ENCODE measurements around the gene HS3ST6. TPM values are rescaled to one million over a fixed set of nuclear protein-coding genes. Genes with fewer than 3 reads are reported as not detected.
A peak's percentile ranks its signal among the peaks of the same experiment; 100 is the strongest.

HS3ST6 gene
- total and polyA plus RNA-seq, 9 of the 15 experiments (the other 6 are each of a cell fraction or from before 2014, with no cell fraction given): not detected

DNA sequence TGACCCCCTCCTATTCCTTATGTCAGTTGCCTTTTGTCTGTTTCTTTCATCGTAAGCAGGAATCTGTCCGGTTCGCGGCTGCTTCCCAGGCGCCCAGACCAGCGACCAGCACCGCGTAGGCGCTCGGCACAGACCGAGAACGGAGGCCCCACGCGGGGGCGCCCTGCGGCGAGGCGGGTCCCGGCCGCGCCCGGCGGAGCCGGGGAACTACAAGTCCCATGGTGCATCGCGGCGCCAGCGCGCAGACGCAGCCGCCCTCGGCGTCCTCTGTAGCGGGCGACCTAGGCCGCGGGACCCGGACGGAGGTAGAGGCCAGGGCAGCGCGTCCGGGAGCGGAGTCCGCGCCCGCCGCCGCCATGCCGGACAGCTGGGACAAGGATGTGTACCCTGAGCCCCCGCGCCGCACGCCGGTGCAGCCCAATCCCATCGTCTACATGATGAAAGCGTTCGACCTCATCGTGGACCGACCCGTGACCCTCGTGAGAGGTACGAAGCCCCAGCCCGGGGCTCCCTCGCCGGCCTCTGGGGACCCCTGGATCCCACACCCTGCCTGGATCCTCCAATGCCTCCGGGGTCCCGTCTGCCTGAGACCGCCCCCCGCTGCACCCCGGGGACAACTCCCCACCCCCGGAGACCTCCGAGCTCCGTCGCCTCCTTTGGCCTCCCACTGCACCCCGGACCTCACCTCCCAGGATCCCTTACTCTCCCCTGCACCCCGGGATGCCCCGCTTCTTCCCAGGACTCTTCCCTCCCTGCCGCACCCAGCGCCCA lies 41.2 kb upstream of the HS3ST6 start, which contains the start of gene NDUFB10 (continued):
- TF ChIP-seq ZFP36 (IDR thresholded peaks at IDR 0.05; ENCODE audit: low read depth, low read length, partially characterized antibody) (peak; percentile 17), U2AF1 (optimal IDR thresholded peaks at IDR 0.05; ENCODE audit: low read depth, low read length) (peak; percentile 89), PHF8 (IDR thresholded peaks at IDR 0.05; ENCODE audit: borderline replicate concordance, low read length) (peak; percentile 97; the same call in 1 of the 2 replicates), FOXM1 (IDR thresholded peaks at IDR 0.05; ENCODE audit: low read depth) (no peak), FOXM1 (CRISPR knock-in tag; IDR thresholded peaks at IDR 0.05; ENCODE audit: low read depth) (peak; percentile 89; the same call in 1 of the 2 replicates), SMC3 (conservative IDR thresholded peaks at IDR 0.05; ENCODE audit: insufficient read depth, low read depth, low read length) (peak; percentile 55), GABPB1 (CRISPR knock-in tag; IDR thresholded peaks at IDR 0.05) (peak; percentile 83), GABPA (tag; conservative IDR thresholded peaks at IDR 0.05; ENCODE audit: low read depth) (peak; percentile 65), EGR1 (conservative IDR thresholded peaks at IDR 0.05) (peak; percentile 77), L3MBTL2 (IDR thresholded peaks at IDR 0.05) (peak; percentile 81), RBM25 (IDR thresholded peaks at IDR 0.05; ENCODE audit: low read depth, low read length, severe bottlenecking) (peak; percentile 61), XRCC5 (IDR thresholded peaks at IDR 0.05; ENCODE audit: low read depth, low read length) (peak; percentile 86; the same call in 1 of the 2 replicates), SIRT6 (IDR thresholded peaks at IDR 0.05; ENCODE audit: low read depth, low read length) (no peak), ZNF41 (CRISPR knock-in tag; conservative IDR thresholded peaks at IDR 0.05) (no peak), ZC3H8 (IDR thresholded peaks at IDR 0.05) (no peak)
- TF ChIP-seq, protein P1, sequence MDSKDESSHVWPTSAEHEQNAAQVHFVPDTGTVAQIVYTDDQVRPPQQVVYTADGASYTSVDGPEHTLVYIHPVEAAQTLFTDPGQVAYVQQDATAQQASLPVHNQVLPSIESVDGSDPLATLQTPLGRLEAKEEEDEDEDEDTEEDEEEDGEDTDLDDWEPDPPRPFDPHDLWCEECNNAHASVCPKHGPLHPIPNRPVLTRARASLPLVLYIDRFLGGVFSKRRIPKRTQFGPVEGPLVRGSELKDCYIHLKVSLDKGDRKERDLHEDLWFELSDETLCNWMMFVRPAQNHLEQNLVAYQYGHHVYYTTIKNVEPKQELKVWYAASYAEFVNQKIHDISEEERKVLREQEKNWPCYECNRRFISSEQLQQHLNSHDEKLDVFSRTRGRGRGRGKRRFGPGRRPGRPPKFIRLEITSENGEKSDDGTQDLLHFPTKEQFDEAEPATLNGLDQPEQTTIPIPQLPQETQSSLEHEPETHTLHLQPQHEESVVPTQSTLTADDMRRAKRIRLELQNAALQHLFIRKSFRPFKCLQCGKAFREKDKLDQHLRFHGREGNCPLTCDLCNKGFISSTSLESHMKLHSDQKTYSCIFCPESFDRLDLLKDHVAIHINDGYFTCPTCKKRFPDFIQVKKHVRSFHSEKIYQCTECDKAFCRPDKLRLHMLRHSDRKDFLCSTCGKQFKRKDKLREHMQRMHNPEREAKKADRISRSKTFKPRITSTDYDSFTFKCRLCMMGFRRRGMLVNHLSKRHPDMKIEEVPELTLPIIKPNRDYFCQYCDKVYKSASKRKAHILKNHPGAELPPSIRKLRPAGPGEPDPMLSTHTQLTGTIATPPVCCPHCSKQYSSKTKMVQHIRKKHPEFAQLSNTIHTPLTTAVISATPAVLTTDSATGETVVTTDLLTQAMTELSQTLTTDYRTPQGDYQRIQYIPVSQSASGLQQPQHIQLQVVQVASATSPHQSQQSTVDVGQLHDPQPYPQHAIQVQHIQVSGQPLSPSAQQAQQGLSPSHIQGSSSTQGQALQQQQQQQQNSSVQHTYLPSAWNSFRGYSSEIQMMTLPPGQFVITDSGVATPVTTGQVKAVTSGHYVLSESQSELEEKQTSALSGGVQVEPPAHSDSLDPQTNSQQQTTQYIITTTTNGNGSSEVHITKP (IDR thresholded peaks at IDR 0.05; ENCODE audit: partially characterized antibody): peak; percentile 16
- TF ChIP-seq, protein P2, sequence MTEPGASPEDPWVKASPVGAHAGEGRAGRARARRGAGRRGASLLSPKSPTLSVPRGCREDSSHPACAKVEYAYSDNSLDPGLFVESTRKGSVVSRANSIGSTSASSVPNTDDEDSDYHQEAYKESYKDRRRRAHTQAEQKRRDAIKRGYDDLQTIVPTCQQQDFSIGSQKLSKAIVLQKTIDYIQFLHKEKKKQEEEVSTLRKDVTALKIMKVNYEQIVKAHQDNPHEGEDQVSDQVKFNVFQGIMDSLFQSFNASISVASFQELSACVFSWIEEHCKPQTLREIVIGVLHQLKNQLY (CRISPR knock-in tag; conservative IDR thresholded peaks at IDR 0.05): no peak
- TF ChIP-seq, protein P3, sequence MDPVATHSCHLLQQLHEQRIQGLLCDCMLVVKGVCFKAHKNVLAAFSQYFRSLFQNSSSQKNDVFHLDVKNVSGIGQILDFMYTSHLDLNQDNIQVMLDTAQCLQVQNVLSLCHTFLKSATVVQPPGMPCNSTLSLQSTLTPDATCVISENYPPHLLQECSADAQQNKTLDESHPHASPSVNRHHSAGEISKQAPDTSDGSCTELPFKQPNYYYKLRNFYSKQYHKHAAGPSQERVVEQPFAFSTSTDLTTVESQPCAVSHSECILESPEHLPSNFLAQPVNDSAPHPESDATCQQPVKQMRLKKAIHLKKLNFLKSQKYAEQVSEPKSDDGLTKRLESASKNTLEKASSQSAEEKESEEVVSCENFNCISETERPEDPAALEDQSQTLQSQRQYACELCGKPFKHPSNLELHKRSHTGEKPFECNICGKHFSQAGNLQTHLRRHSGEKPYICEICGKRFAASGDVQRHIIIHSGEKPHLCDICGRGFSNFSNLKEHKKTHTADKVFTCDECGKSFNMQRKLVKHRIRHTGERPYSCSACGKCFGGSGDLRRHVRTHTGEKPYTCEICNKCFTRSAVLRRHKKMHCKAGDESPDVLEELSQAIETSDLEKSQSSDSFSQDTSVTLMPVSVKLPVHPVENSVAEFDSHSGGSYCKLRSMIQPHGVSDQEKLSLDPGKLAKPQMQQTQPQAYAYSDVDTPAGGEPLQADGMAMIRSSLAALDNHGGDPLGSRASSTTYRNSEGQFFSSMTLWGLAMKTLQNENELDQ (CRISPR knock-in tag; IDR thresholded peaks at IDR 0.05; ENCODE audit: borderline replicate concordance): no peak
- TF ChIP-seq, protein P4, sequence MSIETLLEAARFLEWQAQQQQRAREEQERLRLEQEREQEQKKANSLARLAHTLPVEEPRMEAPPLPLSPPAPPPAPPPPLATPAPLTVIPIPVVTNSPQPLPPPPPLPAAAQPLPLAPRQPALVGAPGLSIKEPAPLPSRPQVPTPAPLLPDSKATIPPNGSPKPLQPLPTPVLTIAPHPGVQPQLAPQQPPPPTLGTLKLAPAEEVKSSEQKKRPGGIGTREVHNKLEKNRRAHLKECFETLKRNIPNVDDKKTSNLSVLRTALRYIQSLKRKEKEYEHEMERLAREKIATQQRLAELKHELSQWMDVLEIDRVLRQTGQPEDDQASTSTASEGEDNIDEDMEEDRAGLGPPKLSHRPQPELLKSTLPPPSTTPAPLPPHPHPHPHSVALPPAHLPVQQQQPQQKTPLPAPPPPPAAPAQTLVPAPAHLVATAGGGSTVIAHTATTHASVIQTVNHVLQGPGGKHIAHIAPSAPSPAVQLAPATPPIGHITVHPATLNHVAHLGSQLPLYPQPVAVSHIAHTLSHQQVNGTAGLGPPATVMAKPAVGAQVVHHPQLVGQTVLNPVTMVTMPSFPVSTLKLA (conservative IDR thresholded peaks at IDR 0.05): peak in 1 of 2 experiments; percentile 82; a peak in 2 of 4 replicates
